CD4-positive, alpha-beta T cell treated with Interleukin-15 for 1 hour (primary cell): Measurements from ENCODE around the gene RUNX2.
A peak's percentile ranks its signal among the peaks of the same experiment; 100 is the strongest.

Experiments used
- DNase-seq: peaks from one replicate; pipeline ENCODE4 v3.0.0-alpha.2; 2020

RUNX2 gene

DNA sequence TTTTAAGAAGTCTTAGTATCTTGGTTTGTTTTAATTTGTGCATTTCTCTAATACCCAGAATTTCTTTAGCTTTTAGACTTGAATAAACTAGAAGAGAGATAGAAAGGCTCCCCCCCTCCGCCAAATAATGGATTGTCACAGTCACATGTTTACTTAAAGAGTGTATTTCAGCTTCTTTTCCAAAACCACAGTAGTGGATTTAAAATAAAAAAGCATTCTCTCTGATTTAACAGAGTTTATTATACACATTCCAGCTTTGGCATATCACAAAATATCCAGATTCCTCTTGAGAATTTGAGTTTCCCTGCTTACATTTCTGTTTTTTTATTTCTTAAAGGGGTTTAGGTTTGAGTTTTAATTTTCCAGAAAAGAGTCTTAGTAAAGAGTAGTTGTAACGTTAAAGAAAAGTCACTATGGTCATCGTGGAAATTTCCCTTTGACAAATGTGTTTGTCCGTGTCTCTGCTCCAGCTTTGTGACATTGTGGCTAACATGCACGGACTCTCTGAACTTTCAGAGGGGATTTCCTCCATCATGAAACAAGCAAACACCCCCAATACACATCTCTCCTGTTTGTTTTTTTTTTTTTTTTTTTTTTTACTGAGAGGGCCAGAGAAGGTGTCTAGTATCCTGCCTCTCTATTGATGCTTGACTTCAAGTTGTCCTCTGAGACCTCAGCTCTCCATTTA is 163.1 kb downstream of the RUNX2 start:
- DNase-seq = no peak

DNA sequence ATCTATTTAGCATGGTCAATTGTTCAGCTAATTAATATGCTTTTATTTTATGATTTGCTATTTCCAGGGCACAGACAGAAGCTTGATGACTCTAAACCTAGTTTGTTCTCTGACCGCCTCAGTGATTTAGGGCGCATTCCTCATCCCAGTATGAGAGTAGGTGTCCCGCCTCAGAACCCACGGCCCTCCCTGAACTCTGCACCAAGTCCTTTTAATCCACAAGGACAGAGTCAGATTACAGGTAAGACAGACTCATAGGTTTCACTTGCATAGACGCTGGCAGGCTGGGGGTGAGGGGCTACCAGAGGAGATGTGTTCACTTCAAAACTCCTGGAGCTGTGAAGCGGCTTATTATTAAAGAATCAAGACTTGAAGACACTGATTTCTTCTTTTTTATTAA is 163.7 kb downstream of the RUNX2 start:
- no peak for DNase-seq

DNA sequence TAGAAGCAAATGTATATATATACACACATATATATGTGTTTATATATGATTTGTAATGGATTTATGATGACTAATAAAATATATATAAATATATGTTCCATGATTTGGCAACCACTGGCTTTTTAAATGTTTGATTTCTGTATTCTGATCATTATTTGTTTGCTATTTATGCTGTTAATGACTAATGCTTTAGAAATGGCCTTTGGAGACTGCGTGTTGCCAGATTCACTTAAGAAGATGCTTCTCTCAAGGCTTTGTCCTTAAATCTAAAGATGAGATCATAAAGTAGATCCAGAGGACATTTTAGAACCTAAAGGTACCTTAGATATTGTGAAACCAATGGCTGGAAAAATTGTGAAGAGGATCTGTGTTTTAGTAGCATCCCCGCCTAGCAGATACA is 165.6 kb downstream of the RUNX2 start:
- DNase-seq = no peak

DNA sequence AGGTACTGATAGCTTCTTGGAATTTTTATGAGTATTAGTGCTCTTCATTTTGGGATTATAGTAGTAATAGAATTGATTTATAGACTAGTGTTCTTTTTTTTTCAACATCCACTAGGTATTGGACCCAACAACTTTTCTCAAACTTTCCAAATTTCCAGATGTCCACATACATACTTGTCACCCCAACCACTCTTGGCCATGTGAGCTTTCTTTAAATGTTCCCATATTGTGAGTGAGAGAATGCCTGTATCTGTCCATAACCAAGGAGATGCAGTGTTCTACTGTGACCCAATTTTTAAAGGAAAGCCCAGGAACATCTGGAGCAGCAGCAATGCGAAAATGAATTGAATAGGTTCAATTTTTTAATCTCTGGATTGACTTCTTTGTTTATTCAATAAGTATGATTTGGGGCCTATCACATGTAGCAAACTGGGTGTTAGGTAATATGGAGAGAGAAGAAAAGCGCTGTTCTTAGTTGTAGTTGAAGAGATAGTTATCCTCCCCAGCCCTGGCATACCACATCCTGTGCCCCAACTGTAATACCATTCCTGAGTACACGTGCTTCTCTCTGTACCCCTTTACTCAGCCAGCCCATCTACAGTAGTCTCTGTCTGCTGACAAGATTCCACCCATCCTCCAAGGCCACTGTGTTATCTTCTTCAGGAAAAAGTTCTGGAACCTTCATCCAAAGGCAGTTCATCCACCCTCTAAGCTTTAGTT is 166.4 kb downstream of the RUNX2 start:
- DNase-seq = no peak

DNA sequence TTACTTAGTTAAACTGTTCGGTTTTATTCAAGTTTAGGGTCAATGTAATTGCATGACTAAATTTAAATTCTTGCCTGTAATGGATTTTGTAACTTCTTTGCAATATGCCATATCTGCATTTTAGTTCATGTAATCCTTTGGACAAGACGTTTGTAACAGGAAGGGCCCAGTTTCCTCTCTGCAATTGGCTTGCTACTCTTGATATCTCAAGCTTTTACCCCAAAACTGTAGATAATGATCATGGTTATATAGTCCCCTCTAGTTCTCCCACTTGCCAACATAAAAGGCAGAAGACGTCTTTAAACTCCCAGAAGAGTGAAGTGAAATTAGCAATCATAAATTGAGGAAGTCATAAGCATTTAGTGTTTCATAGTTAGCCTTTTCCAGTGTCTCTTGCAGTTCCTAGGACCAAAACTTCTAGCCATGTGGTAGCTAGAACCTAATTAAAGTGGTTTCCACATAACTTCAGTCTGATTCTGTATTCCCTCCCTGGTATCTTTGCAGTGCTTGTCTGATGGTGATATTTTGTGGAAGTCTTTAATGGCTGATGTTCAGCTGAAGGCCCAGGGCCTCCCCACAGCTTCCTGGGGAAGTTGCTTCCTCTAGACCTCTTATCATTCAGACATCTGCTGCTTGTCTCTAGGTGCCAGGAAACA is 167.4 kb downstream of the RUNX2 start:
- DNase-seq = peak; percentile 25

DNA sequence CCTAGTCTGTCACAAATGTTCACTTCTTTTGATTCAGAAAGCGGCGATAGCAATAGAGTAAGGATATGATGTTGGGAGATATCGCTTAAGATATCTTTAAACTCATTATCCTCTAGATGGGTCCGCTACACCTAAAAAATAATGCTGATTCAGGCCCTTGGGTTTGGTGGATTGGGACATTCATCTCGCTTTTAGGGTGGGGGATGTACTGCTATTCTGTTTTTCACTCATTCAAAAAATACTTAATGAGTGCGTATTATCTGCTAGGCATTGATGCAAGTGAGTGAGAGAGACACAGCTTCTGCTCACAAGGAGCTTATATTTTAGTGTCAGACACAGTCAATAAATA is 167.9 kb downstream of the RUNX2 start:
- DNase-seq = no peak

DNA sequence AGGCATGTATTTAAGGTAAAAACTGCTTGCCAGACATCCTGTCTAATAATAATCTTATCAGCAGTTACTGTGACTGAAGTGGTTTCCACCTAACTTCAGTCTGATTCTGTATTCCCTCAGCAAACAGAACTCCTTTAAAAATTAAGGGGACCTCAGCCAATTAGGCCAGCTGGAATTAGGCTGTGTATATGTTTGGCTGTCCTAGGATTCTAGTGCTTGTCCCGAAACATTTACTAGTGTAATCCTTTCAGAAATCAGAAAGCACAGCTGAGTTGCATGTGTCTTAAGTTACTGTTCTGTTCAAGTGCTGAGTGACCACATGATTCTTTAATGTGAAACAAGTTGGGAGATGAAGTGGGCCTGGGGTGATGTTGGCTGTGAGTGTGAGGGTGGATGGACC is 170.5 kb downstream of the RUNX2 start:
- DNase-seq = no peak

DNA sequence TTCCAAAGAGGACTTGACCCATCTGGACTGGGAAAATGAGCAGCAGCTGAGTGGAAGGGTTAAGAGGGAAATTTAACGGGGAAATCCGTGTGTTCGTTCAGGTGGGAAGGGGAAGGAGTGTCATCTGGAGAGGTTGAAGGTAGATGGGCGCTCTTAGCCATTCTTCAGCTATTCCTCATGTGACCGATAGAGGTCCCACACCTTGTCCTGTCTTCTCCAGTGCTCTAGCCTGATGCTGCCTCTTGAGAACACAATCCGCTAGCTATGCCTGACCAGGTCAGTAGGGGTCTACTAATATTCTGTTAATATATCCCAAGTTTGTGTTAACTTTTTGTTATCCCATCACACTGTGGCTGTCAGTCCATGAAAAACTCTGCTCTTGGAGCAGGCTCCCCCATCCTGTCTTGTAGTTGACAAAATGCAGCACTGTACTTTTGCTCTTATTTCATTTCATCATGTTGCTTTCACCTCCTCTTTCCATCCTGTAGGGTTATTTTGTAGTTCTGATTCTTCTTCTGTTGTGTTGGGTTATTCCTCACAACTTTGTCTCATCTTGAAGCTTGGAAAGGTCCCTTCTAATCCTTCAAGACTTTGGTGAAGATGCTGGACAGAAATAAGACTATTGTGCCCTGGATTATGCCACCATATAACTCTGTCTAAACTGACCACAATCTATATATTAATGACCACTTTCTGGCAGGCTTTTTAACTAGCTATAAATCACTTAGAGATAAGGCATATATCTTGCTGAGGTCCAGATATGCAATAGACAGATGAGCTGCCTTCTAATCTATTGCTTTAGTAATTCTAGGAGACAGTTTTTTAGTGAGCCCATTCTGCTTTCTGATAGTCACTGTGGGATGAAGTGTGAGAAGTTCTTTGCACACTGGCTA is 173.0 kb downstream of the RUNX2 start:
- no peak for DNase-seq

DNA sequence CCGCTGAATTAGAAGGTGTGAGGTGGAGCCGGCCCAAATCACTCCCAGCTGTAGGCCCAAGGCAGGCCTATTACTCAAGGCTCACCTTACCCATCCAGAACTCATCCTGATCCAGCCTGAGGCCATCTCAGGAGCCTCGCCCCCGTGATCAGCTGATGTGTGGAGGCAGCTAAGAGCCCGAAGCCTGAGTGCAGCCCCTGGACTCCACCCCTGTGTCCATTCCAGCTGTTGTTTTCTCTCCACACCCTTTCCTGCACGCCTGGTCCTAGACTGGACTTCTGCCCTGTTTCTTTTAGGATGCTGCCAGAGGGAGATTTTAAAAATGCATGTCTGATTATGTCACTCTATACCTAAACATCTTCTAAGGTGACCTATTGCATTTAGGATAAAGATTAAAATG is 174.3 kb downstream of the RUNX2 start:
- no peak for DNase-seq

DNA sequence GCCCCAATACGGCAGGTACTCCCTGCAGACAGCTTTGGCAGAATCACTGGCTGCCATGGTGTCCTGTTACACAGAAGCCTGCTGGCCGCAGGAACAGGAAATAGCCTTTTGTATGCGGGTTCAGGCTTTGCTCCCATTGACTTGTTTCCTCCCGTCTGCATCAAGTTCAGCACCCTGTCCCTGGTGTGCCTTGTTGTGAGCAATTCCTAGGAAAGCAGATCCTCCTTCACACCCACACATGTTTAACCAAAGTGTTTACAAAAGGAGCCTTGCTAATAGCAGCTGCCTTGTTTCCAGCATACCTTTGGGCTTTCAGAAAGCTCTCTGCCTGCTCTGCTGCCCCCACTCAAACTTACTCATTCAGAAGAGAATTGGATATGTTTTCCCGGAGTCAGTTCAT is 176.8 kb downstream of the RUNX2 start:
- no peak for DNase-seq

DNA sequence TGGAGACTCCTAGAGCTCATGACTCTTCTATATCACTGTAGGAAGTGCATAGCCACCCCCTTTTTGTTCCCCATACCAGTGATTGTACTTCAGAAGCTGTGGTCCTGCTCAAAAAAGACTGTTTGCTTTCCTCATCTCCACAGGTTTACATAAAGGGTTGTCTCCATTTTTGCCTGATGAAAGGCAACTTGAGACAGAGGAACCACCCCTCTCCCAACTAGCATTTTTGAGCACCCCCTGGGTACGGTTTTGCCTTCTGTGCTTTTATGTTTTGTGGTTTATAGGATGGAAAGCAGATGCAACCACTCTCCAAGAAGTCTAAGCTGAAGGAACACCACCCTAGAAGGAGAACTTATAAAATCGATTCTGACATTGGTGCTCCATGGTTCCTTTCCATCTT is 177.3 kb downstream of the RUNX2 start:
- no peak for DNase-seq

DNA sequence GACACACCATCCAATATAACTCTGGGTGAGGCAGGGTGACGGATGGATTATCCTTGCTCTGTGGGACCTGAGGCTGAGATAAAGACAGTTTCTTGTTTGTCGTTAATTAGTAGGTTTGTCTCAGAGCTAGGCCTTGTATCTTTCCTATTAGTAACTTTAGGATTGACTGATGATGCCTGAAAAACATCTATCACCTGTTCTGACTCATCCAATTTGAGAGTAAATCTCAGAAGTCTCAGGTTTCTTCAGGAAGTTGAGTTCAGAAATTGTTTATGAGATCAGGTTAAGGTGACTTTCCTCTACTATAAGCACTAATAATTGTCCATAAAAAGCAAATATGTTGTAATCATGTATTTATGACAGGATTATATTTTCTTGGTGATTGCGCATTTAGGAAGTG is 179.1 kb downstream of the RUNX2 start:
- no peak for DNase-seq

DNA sequence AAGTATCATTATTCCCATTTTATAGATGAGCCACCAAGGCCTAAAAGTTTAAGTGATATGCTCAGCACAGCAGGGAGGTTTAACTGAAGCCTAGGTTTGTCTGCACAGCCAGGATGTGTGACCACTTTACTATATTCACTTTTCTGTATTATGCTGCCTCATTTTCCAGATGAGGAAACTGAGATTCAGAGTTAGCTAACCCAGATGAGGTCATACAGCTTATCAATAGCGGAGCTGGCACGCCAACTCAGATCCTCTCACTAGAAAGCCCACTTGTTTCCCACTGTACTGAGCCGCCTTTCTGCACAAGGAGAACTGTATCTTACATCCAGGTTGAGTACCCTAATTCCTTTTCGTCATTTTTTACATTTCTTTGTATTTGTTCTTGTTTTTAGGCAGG is 181.3 kb downstream of the RUNX2 start:
- no peak for DNase-seq

DNA sequence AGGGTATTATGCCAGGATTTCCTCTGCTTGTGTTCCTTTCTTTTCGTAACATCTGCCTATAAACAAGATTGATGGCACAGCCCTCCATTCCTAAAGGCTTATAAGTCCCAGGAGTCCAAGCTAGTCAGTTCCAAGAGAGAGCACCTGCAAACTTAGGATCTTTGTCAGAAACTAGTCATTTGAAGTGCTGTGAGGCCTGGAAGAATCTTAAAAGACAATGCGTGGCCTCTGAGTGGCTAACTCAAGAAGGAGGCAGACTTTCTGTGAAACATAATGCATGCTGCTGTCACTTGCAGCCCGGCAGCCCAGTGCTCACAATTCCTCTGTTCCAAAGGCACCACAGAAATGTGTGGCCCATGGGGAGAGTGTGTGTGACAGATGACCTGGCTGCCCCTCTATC is 184.6 kb downstream of the RUNX2 start:
- DNase-seq = no peak

DNA sequence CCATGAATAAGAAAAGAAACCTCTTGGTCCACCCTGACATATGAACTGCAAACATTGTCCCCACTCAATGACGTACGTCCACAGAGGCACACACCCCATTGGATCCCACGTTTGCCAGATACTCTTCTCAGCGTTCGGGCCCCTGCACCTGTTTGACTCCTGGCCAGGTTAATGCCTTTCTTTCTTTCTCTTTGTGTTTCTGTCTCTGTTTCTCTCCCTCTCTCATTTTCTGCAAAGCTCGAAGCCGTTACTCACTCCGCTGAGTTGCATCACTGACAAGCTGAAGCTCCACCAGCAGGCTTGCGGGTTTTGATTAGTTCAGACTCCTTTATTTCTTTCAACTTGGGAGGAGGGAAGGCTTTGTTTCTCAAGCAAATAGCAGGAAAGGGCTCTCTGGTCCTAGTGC is 185.1 kb downstream of the RUNX2 start:
- DNase-seq = no peak

DNA sequence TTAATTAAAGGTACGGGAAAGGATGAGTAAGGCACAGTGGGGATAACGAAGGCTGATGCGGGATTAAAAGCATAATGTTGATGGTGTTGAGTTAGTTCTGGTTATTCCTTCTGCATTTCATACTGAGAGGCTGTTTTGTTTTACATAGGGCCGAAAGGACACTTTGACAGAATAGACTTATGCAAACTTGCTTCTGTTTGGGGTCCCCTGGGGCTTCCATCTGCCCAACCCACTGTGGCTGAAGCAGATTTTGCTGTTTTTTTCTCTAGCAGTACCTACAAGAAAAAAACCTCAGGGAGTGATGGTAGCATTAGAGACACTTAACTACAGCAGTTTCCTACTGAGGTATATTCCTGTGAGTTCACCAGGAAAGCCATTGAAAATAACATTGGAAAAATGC is 185.7 kb downstream of the RUNX2 start:
- DNase-seq = no peak

DNA sequence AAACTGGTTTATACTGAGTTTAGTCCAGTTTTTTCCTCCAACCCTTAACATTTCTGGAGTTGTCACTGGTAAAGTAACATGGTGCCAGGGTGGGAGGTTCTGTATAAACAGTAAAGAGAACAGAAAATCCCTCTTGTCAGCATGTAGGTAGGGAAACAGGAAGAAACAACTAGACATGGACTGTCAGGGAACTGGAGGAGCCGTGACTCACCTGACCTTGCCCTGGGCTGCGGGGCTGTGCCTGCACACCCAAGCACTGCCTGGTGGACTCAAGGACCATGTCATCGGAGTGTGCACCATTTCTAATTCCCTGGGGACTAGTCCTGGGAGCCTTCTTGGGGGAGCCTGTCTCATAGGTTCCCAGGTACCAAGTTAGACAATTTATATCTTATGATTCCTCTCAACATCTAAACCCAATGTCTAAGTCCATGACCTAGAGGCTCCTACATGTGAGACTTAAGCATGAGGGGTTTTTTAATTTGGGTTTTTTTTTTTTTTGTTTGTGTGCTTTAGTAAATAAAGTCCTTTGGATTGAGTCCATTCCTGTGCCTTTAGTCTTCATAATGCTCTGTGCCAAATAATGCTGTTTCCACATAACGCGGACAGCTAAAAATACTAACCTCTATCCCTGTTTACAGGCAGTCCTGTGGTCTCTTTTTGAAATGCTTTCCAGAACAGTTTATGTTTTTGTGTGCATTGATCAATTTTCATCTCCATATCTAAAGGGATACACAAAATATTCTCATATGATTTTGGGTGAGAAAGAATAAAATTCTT is 186.5 kb downstream of the RUNX2 start:
- no peak for DNase-seq

DNA sequence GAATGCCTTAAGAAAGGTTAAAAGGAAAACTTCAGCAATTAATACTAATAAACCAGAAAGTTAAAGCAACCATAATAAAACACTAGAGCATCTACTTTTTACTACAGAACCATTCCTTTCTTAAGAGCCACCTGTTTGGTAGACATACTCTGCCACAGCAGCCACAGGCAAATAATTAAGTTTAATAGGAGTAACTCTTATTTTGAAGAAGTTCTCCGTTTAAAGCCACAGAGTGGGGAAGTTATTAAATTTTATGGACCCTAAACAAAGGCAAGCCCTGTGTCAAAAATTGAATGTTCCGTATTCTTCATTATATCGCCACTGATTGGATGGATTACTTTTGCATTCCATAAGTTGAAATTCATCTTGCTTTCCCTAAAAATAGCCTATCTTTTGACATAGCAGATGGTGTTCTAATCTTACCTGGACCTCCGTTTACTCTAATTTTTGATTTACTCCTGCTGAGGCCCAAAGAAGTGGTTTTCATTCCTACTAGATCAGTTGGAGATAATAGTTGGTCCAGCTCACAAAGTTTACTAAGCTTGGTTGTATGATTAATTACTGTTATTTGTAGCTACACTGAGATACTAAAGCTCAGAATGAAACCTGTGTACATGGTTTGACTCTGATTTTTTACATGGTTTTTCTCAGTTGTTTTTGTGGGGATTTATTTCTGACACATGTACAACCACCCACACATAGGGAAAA is 190.0 kb downstream of the RUNX2 start:
- no peak for DNase-seq

DNA sequence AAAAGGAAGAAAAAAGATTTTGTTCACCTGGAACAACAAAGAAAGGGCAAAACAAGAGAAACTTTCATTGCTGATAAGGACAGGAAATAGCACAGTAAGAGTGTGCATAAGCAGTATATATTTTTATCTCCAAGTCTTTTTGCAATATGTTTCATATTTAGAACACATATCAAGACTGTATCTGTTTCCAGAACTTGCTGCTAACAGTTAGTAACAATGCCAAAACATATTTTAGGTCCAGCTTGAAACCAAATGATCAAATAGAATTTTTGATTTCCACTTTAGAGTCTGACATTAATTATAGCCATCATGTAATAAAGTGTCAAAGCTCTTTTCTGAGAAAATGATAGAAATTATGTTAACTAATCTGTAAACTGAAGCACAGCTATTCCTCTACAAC is 193.1 kb downstream of the RUNX2 start:
- DNase-seq = no peak

DNA sequence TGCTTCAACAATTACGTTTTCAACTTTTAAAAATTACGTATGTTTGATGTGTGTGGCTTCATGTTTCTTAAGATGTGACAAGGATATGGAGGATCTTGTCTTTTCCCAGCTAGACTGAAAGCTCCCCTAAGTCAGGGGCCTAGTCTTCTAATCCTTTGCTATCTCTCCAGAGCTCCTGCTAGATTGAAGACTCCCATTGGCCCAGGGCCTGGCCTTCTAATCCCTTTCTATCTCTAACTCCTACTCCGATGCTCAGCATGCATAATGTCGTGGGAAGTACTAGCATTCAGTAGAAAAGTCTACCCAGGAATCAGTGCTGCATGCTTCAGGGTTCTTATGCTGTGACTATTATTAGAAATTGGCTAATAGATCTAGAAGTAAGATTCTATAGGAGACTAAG is 194.4 kb downstream of the RUNX2 start:
- DNase-seq = no peak

DNA sequence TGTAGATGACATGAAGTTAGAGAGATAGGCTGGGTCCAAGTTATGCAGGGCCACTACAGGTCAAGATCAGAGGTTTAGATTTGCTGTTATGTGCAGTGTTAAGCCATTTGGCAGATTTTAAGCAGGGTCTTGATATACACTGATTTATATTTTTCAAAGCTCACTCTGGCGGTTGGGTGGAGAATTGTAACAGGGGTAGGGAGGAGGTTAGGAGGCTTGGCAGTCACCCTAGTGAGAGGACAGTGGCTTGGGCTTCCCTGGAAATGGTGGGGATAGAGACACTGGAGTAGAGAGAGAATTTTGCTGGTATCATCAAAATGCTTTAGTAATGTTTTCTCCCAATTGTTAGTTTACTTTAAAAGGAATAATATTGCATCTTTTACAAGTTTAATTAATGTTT is 199.1 kb downstream of the RUNX2 start:
- no peak for DNase-seq

DNA sequence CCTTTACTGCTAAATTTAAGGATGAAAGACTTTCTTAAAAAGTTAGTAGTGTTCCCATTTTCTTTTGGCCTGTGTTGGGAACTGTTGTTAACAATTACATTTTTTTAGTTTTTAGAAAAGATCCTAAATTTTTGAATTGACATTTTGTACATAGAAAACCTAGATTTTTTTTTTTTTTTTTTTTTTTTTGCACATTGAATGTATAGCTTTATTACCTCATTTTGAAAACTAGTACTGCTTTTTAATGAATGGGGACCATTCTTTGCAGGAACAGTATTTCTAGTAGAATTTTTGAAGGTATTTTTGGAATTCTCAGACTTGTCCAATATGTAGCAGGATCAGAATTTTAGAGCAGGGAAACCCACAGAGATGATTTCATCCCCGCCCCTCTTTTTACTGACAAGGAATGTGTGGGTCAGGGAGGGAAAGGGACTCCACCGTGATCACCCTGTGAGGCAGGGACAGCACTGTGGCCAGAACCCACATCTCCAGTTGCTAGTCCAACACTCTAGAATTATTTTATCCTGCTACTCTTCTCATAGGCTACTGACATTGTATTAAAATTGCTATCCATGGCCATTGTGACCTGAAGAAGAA is 204.0 kb downstream of the RUNX2 start:
- DNase-seq = no peak
